Breast epithelium (tissue), 4 donors: ENCODE measurements around the gene PLEKHA6. TPM values are rescaled to one million over a fixed set of nuclear protein-coding genes. Genes with fewer than 3 reads are reported as not detected.

Source experiments
- DNase-seq, 2 donors: peaks; one replicate each; pipeline ENCODE4 v3.0.0-alpha.2; 2019; ENCODE audit warnings: low spot score in 2 of 2
- H3K27ac ChIP-seq, 2 donors: fragments of 200-600 bp; sonication (generic) in 1 of 2; one replicate each; pipeline ENCODE4 v1.5.1; 2016 to 2019; ENCODE audit warnings: mild to moderate bottlenecking in 1 of 2
- H3K27me3 ChIP-seq, 2 donors: fragments of 200-600 bp; sonication (generic) in 1 of 2; one replicate each; pipeline versions ENCODE4 v1.5.1 to v1.6.0; 2017 to 2019; ENCODE audit warnings: control low read depth in 1 of 2, mild to moderate bottlenecking in 1 of 2
- H3K36me3 ChIP-seq: fragments of 200-600 bp; one replicate; pipeline ENCODE4 v1.5.1; 2019
- H3K4me1 ChIP-seq, 2 donors: fragments of 200-600 bp; sonication (generic); one replicate each; pipeline ENCODE4 v1.5.1; 2016 to 2019; ENCODE audit warnings: control low read depth in 1 of 2
- H3K4me3 ChIP-seq, 3 donors: fragments of 200-600 bp; sonication (generic); 1 replicate in 2 of 3; 2 replicates in 1 of 3; pipeline ENCODE4 v1.5.1; 2016 to 2019; ENCODE audit warnings: mild to moderate bottlenecking in 3 of 3, moderate library complexity in 2 of 3
- H3K9me3 ChIP-seq, 2 donors: fragments of 200-600 bp; sonication (generic) in 1 of 2; one replicate each; pipeline ENCODE4 v1.5.1; 2016 to 2019; ENCODE audit warnings: control low read depth in 1 of 2
- CTCF ChIP-seq, 3 donors: fragments of 450-650 bp; IDR thresholded peaks; one replicate each; pipeline ENCODE4 v1.5.1; 2016 to 2017; ENCODE audit warnings: antibody characterized with exemption in 3 of 3, mild to moderate bottlenecking in 3 of 3, moderate library complexity in 3 of 3
- POLR2A ChIP-seq: fragments of 450-650 bp; IDR thresholded peaks from one replicate; pipeline ENCODE4 v1.6.1; 2016; ENCODE audit warnings: antibody characterized with exemption, mild to moderate bottlenecking, moderate library complexity
- POLR2AphosphoS5 ChIP-seq, 3 donors: sonication (generic); formaldehyde crosslinking; IDR thresholded peaks; one replicate each; pipeline ENCODE4 v1.6.1; 2017; ENCODE audit warnings: antibody characterized with exemption in 3 of 3
- intact Hi-C: fragments of 100-400 bp; cut with DNase I; formaldehyde crosslinking; loops from one replicate; pipeline ENCODE4 v1.15.1; 2023; ENCODE audit warnings: low total_unique reads
- total RNA-seq, 3 donors: library from RNA; depleted of rRNA; stranded (reverse); fragments of >200 nt; gene quantifications; one replicate each; pipeline ENCODE4 v1.1.0, GENCODE V29; 2016

The PLEKHA6 gene
- total RNA-seq, 3 donors from 2014 or later: 1.4 to 34.0 (median 17.7) TPM

- intact Hi-C loops: no loop called here
- H3K36me3 ChIP-seq: no peaks in the 10 kb centered on the region
- H3K27ac ChIP-seq: peak overlapping the region in 1 of 2 donors; percentile 2
- H3K4me1 ChIP-seq: peaks cover 9 to 37% of the 10 kb centered on the region in 2 donors
- no peak for DNase-seq
- no peaks in the 10 kb centered on the region for H3K9me3 ChIP-seq
- TF ChIP-seq POLR2A (no peak), POLR2AphosphoS5 (IDR thresholded peaks at IDR 0.05) (no peak), CTCF (IDR thresholded peaks at IDR 0.05) (no peak)
- H3K27me3 ChIP-seq: no peaks in the 10 kb centered on the region
- no peak overlapping the region for H3K4me3 ChIP-seq
Measured at GRCh38 chr1:204296431-204296988, 63.2 kb downstream of the PLEKHA6 start.

- H3K4me3 ChIP-seq: no peak overlapping the region
- H3K27ac ChIP-seq: peak overlapping the region; percentile 83 to 86
- TF ChIP-seq POLR2A (no peak), CTCF (IDR thresholded peaks at IDR 0.05) (no peak), POLR2AphosphoS5 (IDR thresholded peaks at IDR 0.05) (no peak)
- no peaks in the 10 kb centered on the region for H3K27me3 ChIP-seq
- no peak for DNase-seq
- H3K9me3 ChIP-seq: no peaks in the 10 kb centered on the region
- peaks cover 9 to 34% of the 10 kb centered on the region in 2 donors for H3K4me1 ChIP-seq
- no peaks in the 10 kb centered on the region for H3K36me3 ChIP-seq
- intact Hi-C loops: no loop called here
Measured at GRCh38 chr1:204295671-204296070, 64.1 kb downstream of the PLEKHA6 start.

- H3K4me1 ChIP-seq: peaks cover 6 to 30% of the 10 kb centered on the region in 2 donors
- no peaks in the 10 kb centered on the region for H3K9me3 ChIP-seq
- H3K36me3 ChIP-seq: no peaks in the 10 kb centered on the region
- peak overlapping the region; percentile 86 for H3K27ac ChIP-seq
- peak in 1 of 2 donors; percentile 81 for DNase-seq
- H3K27me3 ChIP-seq: no peaks in the 10 kb centered on the region
- no peak overlapping the region for H3K4me3 ChIP-seq
- TF ChIP-seq POLR2A (no peak), CTCF (IDR thresholded peaks at IDR 0.05) (no peak), POLR2AphosphoS5 (IDR thresholded peaks at IDR 0.05) (peak in 2 of 3 donors; percentile 56 to 75)
- intact Hi-C loops: no loop called here
Measured at GRCh38 chr1:204294357-204294756, 65.4 kb downstream of the PLEKHA6 start.

GRCh38 chr1:204293605-204294337 lies 66.0 kb downstream of the PLEKHA6 start:
- H3K36me3 ChIP-seq: no peaks in the 10 kb centered on the region
- H3K4me1 ChIP-seq: peaks cover 6 to 36% of the 10 kb centered on the region in 2 donors
- H3K9me3 ChIP-seq: no peaks in the 10 kb centered on the region
- TF ChIP-seq CTCF (IDR thresholded peaks at IDR 0.05) (no peak), POLR2AphosphoS5 (IDR thresholded peaks at IDR 0.05) (peak in 1 of 3 donors; percentile 4), POLR2A (no peak)
- intact Hi-C loops: no loop called here
- DNase-seq: no peak
- no peak overlapping the region for H3K4me3 ChIP-seq
- no peaks in the 10 kb centered on the region for H3K27me3 ChIP-seq
- peak overlapping the region; percentile 86 for H3K27ac ChIP-seq

GRCh38 chr1:204292740-204293139 lies 67.0 kb downstream of the PLEKHA6 start:
- no peaks in the 10 kb centered on the region for H3K36me3 ChIP-seq
- H3K27me3 ChIP-seq: no peaks in the 10 kb centered on the region
- intact Hi-C loops: no loop called here
- no peak overlapping the region for H3K4me3 ChIP-seq
- H3K27ac ChIP-seq: peak overlapping the region; percentile 86
- DNase-seq: no peak
- TF ChIP-seq POLR2AphosphoS5 (IDR thresholded peaks at IDR 0.05) (no peak), CTCF (IDR thresholded peaks at IDR 0.05) (no peak), POLR2A (no peak)
- H3K4me1 ChIP-seq: peaks cover 6 to 39% of the 10 kb centered on the region in 2 donors
- H3K9me3 ChIP-seq: no peaks in the 10 kb centered on the region
